Sciatic nerve (tissue), 2 donors: ENCODE results near the gene NOXRED1. TPM values are rescaled to one million over a fixed set of nuclear protein-coding genes. Genes with fewer than 3 reads are reported as not detected.

Experiments
- ATAC-seq: fragments of 200-7000 bp; cut with Tn5 transposase; one replicate; pipeline ENCODE4 v1.9.1; 2020; ENCODE audit warnings: mild to moderate bottlenecking, moderate library complexity
- DNase-seq: peaks from one replicate; pipeline ENCODE4 v3.0.0-alpha.2; 2020; ENCODE audit warnings: low spot score
- intact Hi-C: fragments of 100-400 bp; cut with DNase I; formaldehyde crosslinking; loops from one replicate; pipeline ENCODE4 v1.14.2; 2022
- total RNA-seq: library from RNA; stranded (reverse); fragmentation: NEBNext Ultra II Directional; extraction: Animal tissue kit (Norgen Biotek cat#: 25700); gene quantifications from one replicate; pipeline ENCODE4 v1.2.1, GENCODE V29; 2021
- donor health status: DM: no; HTN: no; CAD: no.
- donor health status: DM: no; HTN: no; CAD: no.

The NOXRED1 gene, protein sequence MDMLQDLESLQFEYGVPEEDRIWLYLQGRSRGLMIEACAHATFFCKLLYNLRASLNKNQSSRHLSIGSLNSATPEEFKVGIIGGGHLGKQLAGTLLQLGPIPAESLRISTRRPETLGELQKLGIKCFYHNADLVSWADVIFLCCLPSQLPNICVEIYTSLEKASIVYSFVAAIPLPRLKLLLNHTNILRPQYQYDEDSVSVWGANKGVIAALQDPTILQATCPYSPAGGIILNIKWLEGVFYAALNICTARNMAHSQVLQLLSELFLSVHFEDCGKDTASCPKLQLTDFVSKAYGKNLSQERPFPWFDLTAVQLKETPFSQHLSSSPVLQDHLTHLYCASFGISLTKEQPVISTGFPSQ
- 1.0 TPM for total RNA-seq

DNA sequence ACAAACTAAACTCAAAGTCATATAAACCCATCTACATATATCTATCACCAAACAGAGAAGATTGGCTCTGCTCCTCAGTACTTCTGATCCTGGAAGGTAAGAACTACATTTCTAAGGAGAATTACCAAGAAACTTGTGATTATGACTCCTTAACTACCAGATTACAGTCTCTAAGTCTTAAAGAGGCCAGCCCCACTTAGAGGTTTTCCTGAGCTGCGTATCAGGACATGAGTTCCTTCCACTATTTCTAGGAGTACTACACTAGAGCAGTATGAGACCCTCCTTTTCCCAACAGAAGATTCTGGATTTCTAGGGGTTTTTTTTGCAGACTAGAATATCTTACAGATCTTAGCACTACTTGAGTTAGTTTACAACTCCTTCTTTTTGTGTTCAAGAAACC lies at the start of gene NOXRED1:
Gene NOXRED1 (minus strand): TSS at position 101 of the 400 bp plus-strand sequence. CDS start 634 bp downstream, outside the sequence.
- intact Hi-C loops, result no loop called here
- ATAC-seq (no peak), DNase-seq (no peak)

DNA sequence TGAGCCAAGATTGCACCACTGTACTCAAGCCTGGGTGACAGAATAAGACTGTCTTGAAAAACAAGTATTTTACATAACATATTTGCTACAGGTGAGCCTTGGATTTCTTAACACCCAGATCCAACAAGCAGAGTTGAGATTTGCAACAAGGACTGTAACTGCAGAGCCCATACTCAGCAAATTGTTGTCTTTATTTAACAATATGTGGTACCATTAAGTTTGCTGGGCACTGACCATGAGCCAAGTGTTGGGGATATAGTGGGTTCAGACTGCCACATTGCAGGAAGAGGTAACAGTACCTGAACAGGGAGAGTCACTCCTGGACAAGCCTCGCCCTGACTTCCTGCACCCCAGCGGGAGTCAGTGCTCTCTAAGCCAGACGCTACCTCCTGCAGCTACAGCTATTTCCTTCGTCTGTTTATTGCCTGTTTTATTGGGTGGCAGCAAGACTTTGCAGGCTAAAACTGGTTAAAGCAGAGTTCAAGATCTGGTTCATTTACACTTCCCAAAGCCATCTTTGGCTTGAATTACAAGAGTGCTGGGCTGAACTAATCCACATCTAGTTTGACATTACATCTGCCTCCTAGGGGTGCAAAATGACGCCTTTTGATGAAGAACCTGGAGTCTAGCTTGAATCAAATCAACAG lies 47.0 kb upstream of the NOXRED1 start:
- ATAC-seq, result no peak
- intact Hi-C loops, result no loop called here
- DNase-seq, result peak; percentile 33

DNA sequence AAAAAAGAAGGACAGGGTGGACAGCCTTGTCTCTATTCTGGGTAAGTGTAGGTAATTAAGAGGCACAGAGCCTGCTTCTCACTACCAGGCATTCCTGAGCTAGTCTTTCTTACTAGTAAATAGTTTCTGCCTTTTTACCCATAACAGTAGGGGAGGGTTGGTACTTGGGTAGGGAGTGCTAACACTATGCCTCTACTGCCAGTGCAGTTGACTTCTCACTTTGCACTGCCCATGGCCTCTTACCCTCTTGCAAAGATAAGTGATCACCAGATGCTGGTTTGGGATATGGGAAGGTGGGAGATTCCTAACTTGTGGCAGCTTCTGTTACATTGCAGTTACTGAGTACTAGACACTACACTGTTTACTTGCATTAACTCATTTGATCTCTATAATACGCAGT lies 46.2 kb upstream of the NOXRED1 start:
- no peak for ATAC-seq
- peak; percentile 9 for DNase-seq
- intact Hi-C loops, result no loop called here

DNA sequence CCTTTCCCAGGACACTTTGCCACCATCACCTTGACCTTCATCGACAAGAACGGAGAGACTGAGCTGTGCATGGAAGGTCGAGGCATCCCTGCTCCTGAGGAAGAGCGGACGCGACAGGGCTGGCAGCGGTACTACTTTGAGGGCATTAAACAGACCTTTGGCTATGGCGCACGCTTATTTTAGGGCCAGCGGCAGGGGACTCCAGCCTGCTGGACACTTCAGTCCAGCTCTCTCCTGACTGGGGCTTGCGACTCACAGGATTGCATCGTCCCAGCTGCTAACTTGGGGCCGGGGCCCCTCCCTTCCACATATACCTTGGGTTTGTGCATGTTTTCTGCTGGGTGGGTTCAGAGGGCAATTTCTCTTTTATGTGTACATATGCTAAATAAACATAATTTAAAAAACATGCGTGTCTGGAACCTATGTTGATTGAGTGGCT lies 45.8 kb upstream of the NOXRED1 start:
- intact Hi-C loops, result no loop called here

DNA sequence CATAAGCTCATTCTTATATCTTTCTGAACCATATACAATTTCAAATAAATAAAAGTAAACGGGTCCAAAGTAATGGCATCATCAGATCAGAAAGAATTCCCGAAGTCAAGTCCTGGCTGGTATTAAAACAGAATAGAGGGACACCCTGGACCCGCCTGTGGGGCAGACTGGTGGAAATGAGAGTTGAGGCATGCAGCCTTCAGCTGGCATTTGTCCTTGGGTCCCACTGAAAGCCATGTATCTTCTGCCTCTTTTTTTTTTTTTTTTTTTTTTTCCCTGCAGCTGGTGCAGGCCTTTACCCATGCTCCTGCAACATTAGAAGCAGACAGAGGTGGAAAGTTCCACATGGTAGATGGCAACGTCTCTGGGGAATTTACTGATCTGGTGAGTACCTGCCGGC lies 44.5 kb upstream of the NOXRED1 start:
- intact Hi-C loops, result no loop called here
- no peak for ATAC-seq
- no peak for DNase-seq

More for the DNA sequence above, 45.8 kb upstream of the NOXRED1 start:
- DNase-seq, result no peak
- ATAC-seq, result no peak

DNA sequence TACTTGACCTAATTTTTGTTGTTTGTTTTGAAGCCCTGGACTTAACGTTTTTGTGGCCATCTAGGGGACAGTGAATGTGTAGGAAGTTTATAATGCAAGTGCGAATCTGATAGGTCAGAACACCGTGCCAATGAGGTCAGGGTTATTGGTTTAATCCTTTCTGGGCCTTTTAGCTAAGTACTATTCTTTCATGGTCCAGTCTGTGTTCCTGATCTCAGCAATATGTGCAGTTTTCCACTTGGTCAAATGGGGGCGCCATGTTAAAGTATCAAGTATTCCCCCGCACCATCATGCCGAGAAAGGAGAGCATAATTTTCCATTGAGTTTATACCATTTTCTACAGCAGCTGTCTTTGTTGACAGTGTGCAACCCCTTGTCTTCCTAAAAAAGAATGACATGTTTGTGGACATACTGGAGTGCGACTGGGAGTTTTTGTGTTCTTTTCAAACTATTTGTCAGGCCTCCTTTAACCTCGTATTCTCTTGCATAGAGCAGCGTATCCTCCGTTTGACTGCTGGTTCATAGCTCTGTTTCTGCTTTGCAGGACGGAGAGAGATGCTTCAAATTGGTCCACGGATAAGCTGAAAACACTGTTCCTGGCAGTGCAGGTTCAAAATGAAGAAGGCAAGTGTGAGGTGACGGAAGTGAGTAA lies 35.9 kb upstream of the NOXRED1 start:
- intact Hi-C loops, result no loop called here
- ATAC-seq, result no peak
- DNase-seq, result peak; percentile 76

DNA sequence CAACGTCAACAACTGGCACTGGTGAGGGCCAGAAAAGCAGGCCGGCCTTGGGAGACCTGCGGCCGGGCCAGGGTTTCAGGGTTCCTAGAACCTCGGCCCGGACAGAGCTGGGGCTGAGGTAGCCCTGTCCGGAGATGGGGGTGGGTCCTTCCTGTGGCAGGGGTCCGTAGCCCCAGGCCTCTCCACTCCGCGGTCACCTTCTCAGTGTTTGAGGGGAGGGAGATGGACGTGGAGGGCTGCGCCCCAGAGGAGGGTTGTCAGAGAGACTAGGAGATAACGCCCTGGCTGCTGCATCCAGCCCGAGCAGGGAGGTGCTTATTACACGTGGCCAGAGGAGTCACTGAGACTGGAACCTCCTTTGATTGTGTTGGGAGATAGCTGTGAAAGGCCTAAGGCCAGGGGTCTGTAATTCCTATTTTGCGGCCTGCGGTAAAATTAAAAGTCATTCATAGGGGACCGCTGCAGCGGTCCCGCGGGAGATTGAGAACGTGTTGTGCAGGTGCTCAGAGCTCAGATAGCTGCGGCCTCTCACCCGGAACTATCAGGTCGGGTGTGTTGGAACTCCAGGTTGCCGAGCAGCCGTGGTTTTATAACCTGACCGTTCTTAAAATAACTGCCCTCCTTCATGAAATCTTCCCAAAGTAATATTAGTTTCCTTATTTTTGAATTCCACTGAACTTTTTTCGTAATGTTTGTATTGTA lies 35.1 kb upstream of the NOXRED1 start:
- intact Hi-C loops, result no loop called here
- ATAC-seq (peak; percentile 3), DNase-seq (no peak)

DNA sequence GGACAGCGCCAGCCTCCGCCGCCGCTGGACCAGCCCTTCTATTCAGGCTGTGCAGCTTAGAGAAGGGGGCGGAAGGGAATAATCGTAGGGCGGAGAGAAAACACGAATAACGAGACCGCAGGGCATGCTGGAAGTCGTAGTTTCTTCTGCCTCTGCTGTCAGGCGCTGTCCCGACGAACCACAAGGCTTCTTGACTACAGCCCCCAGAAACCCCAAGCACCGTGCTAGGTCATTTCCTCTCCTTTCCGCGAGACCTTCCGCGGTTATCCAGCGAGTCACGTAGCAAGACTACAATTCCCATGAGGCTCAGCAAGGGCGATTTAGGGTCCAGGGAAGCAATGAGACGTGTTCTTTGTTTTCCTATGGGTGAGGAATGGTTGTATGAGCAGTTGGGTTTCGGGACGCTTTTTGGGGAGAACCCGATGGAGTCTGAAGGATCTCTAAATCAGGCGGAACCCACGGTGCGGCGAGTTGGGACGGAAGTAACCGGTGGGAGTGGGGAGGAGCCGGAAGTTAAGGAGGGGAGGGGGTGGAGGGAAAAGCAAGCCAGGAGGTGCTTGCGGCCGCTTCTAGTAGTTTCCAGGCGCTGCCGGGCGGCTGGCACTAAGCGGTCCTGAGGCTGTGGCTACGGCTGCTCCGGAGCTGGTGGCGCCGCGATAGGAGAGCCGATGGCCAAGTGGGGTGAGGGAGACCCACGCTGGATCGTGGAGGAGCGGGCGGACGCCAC lies 34.4 kb upstream of the NOXRED1 start, which contains the start of the genes AHSA1 and VIPAS39:
Gene AHSA1 (plus strand): TSS at position 572 of the 727 bp plus-strand sequence. CDS start 97 bp downstream, at position 669.
Gene VIPAS39 (minus strand): TSS at position 80 of the 727 bp plus-strand sequence. CDS start 3,499 bp downstream, outside the sequence.
- peak; percentile 99 for ATAC-seq
- DNase-seq, result peak; percentile 94
- intact Hi-C loops, result no loop called here

DNA sequence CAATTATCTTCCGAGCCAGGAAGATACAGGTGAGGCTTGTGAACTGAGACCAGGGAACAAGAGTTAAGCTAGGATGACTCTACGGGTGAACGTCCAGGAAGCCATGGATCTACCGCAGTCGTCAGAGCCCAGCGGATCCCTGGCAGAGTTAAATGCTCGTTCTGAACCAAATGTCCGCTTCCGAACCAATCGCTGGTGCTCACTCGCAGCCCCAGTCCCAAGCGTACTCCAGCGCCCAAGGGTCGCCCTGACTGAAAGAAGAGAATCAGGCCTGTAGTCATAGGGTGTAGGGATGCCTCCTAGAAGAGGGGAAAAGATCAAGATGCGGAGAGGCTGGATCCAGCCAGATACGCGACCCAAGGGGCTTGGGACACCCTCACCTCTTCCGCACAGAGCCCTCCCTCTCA lies 33.8 kb upstream of the NOXRED1 start:
- intact Hi-C loops, result no loop called here
- ATAC-seq (no peak), DNase-seq (no peak)

DNA sequence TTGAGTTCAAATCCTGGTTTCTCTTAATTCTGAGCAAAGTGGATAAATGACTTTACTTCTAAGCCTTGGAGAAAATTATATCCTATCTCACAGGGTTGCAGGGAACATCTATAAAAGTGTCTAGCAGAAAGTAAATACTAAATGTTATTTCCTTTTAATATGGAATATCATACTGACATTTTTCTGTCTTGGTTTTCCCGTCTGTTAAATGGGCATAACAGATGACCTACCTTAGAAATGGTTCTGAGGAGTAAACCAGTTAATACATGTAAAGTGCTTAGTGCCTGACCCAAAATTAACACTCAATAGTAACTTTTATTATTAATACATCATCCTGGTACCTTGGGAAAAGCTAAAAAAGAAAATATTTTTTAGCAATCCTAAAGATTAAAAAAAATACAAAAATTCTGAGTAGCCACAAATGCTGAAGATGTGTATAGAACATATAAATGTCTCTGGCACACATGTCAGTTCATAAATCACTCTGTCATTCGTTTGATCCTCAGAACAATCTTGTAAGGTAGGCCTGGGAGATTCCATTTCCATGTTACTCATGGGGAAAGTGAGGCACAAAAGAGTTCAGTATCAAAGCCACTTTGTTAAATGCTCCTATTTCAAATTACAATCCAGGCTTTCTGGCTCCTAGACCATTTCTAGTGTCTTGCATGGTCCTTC lies 32.8 kb upstream of the NOXRED1 start:
- ATAC-seq (no peak), DNase-seq (no peak)
- intact Hi-C loops, result no loop called here

DNA sequence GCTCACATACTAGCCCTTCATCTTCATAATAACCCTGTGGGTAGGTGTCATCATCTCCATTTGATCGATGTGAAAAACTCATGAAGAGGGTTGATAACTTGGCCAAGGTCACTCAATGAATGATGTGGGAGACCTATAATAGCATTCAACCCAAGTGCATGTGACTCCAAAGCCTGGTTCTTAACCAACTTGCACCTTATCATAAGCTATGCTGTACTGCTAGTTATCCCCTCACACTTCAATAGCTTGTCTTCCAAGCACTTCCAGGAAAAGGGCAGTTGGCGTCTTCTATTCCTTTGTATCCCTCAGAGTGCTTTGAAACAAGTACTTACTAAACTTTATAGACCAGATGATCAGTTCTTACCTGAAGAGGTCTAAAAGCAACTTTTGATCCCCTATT lies 18.9 kb upstream of the NOXRED1 start:
- DNase-seq, result no peak
- ATAC-seq, result no peak
- intact Hi-C loops, result no loop called here

DNA sequence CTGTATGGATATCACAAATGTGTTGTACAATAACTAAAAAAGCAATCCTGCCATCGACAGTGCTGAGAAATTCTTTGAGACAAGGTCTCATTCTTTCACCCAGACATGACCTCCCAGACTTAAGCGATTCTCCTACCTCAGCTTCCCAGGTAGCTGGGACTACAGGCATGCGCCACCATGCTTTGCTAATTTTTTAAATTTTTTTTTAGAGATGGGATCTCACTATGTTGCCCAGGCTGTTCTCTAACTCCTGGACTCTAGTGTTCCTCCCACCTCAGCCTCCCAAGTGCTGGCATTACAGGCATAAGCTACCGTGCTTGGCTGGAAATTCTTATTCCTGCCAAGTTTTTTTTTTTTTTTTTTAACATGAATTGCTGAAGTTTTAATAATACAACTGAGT lies 16.5 kb upstream of the NOXRED1 start:
- DNase-seq (no peak), ATAC-seq (no peak)
- intact Hi-C loops, result no loop called here

DNA sequence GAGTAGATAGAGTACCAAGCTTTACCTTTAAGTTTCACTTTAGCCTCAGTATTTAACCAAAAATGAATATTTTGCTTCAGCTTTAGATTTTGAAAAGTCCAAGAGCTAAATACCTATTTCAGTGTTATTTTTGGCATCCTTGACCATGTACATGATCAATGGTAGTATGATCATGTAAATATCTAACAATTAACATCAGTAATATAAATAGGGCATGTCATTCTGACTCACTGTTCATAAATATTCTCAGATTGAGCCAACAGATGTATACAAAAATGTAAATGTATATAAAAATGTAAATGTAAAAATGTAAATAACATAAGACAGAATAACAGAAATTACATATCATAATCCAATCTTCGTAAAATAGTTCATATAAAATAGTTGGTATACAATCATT lies 15.3 kb upstream of the NOXRED1 start:
- ATAC-seq (no peak), DNase-seq (no peak)
- intact Hi-C loops, result no loop called here

DNA sequence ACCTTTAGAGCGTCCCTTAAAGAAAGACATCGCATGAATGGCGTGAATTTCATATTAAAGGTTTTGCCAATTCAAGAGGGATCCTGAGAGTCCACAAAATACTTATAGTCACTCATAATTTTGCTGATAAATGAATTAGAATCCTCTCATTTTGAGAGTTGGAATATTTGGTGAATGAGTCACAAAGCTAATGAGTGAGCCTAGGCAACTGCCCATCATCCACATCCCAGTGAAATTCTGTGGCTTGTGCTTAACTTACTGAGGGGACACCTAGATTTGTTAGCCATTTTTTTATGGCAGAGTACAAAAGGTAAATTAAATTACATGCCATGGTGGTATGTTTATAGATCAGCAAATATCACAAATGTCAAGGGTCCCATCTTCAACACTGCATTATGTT lies 12.7 kb upstream of the NOXRED1 start:
- intact Hi-C loops, result no loop called here
- ATAC-seq (no peak), DNase-seq (no peak)

DNA sequence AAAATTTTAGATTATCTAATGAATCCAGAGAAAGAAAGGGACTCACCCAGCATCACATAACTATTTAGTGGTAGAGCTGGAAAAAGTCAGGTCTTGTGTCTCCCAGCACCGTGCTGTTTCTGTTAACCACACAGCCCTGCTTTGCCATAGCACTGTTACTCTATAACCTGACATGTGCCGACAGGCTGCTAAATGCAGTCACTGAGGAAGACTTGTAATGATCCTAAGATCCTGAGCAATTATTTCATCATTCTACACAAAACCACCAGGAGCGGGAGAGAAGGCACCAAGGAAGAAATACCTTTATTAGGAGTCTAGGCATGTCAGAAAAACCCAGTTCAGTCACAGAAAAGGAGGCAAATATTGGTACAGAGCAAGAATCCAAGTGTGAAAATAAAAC lies 3.1 kb upstream of the NOXRED1 start:
- DNase-seq, result no peak
- ATAC-seq, result no peak
- intact Hi-C loops, result no loop called here

DNA sequence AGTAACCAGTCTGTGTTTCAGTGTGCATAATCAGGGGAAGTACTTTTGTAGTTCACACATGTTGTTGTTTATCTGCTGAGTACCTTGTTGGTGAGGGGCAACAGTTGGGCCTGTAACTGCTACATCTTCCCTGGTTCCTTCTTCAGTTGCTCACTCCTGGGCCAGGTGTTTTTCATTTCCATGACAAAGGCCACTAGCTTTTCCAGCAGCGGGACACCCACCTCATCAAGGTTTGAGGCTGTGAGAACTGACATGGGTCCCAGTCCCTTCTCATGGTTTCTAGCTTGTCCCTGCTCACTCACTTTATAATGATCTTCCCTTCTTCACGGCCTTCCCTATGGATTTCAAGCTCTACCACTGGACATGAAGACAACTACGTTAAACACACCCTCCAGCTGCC lies 1.5 kb upstream of the NOXRED1 start:
- ATAC-seq (no peak), DNase-seq (no peak)
- intact Hi-C loops, result no loop called here

DNA sequence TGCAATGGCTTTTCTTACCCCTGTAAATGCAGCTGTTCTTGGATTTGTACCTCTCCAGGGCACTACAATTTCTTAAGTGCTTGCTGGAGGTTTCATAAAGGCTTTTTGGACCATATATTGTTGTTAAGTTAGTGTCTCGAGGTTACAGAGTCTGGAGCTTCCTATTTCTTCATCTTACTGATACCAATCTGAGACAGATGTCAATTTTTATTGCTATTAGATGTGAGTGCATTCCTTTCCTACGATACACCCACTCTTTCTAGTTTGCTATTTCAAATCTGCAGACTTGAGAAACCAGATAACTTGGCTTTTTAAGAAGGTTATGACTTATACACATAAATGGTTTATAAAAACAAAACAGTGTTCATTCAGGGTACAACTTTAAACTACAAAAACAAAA lies 2.1 kb downstream of the NOXRED1 start:
- no peak for ATAC-seq
- intact Hi-C loops, result no loop called here
- DNase-seq, result no peak

DNA sequence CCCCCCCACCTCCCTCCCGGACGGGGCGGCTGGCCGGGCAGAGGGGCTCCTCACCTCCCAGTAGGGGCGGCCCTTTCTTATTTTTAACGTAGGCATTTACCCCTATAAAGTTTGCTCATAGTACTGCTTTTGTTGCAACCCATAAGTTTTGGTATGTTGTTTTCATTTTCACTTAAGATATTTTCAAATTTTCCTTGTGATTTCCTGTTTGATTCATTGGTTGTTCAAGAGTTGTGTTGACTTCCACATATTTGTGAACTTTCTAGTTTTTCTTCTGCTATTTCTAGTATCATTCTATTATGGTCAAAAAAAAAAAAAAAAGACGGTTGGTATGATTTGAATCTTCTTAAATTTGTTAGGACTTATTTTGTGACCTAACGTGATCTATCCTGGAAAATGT lies 6.5 kb downstream of the NOXRED1 start:
- DNase-seq (no peak), ATAC-seq (no peak)
- intact Hi-C loops, result no loop called here
